ENCODE measurements around the gene SALL4. TPM values are rescaled to one million over a fixed set of nuclear protein-coding genes. Genes with fewer than 3 reads are reported as not detected.

The SALL4 gene
- total RNA-seq, 2 donors from 2014 or later = 0.13 to 0.35 TPM

DNA sequence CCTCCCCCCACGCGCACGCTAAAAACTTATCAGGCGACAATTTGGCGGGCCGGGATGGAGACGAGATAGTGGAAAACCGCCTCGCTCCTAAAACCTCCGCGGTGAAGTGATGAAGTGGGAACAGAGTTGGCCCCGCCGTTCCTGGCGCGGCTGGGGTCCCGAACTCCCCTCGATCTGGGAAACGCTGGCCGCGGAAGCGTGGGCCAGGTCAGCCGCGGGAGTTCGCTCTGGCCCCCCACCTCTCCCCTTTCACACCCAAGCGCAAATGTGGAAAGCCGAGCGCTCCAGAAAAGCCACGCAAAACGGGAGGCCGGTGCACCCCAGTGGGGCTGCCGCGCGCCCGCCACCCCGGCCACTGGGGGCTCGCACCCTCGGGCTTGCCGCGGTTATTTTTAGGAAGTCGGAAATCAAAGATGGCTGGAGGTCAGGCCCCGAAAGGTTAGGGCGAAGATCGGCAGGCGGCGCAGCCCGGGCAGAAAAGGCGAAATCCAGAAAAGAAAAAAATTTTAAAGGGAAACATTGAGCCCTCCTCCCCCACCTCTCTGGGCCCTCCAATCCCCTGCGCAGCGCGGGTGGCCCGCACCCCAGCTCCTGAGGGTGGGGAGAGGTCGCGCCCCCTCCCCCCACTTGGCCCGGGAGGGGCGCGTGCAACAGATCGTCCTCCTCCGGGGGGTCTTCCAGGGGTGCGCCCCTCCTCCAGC lies 1.0 kb downstream of the SALL4 start:
- Histone ChIP-seq H3K9me3 (no peaks in the 10 kb centered on the region), H3K27me3 (peaks cover 27% of the 10 kb centered on the region), H3K36me3 (no peaks in the 10 kb centered on the region), H3K4me1 (peaks cover 6% of the 10 kb centered on the region), H3K9ac (ENCODE audit: low read depth in 2 of 2, low read length in 2 of 2) (peak overlapping the region in 1 of 2 donors; percentile 30), H3K27ac (no peak overlapping the region), H3K4me3 (peak overlapping the region; percentile 24)
- TF ChIP-seq, protein P1, sequence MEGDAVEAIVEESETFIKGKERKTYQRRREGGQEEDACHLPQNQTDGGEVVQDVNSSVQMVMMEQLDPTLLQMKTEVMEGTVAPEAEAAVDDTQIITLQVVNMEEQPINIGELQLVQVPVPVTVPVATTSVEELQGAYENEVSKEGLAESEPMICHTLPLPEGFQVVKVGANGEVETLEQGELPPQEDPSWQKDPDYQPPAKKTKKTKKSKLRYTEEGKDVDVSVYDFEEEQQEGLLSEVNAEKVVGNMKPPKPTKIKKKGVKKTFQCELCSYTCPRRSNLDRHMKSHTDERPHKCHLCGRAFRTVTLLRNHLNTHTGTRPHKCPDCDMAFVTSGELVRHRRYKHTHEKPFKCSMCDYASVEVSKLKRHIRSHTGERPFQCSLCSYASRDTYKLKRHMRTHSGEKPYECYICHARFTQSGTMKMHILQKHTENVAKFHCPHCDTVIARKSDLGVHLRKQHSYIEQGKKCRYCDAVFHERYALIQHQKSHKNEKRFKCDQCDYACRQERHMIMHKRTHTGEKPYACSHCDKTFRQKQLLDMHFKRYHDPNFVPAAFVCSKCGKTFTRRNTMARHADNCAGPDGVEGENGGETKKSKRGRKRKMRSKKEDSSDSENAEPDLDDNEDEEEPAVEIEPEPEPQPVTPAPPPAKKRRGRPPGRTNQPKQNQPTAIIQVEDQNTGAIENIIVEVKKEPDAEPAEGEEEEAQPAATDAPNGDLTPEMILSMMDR (IDR thresholded peaks at IDR 0.05) = no peak
- intact Hi-C loops (cut with DNase I) = no loop called here
- no peak for DNase-seq

DNA sequence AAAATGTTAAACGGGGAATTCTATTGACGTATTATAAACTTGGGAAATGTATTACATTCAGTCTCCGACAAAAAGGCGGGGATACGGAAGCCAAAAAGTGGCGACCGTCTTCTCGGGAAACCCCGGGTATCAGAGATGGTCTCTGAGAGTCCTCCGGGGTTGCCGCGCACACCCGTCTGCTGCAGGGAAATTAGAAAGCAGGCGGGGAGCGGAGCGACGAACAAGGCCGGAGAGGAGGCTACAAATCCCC lies 1.5 kb downstream of the SALL4 start:
- Histone ChIP-seq H3K27ac (no peak overlapping the region), H3K36me3 (no peaks in the 10 kb centered on the region), H3K9me3 (no peaks in the 10 kb centered on the region), H3K4me3 (peak overlapping the region; percentile 24), H3K9ac (ENCODE audit: low read depth in 2 of 2, low read length in 2 of 2) (peak overlapping the region in 1 of 2 donors; percentile 30), H3K4me1 (peaks cover 6% of the 10 kb centered on the region), H3K27me3 (peaks cover 27% of the 10 kb centered on the region)
- TF ChIP-seq, protein P1 (IDR thresholded peaks at IDR 0.05) = no peak
- intact Hi-C loops (cut with DNase I) = no loop called here
- DNase-seq = peak; percentile 22

DNA sequence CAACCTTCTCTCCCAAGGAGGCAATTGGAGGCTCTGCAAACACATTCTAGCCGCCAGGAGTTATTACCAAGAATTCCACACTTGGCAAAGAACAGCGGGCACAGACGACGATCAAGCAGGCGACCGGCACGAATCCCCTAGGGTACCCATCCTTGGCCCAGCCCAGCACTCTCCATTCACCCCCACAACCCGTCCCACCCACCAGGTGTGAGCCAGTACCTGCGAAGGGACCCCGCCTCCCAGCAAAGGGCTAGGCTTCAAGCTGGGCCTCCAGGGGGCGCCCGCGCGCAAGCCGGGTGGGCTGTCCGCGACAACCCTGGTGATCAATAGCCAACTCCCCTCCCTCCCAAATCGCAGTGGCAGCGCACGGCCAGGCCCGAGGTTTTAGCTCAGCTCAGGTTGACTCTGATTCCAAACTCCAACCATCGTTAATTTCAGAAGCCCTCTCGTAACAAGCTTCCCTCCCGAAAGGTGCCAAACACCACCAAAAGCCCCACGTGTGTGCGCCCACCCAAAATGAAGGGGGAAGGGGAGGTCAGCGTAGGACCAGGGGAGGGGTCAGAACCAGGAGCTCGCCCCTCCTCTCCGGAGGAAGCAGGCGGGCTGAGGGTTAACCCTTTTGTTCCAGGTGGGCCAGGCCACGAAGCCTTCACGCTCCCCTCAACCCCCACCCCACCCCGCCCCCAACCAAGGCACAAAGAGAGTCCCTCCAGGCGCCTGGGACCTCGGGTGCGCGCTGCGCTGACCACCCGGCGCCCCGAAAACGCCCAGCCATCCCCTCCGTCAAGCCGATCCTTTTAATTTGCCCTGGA lies 2.1 kb downstream of the SALL4 start:
- Histone ChIP-seq H3K27me3 (peaks cover 27% of the 10 kb centered on the region), H3K36me3 (no peaks in the 10 kb centered on the region), H3K4me1 (peaks cover 6% of the 10 kb centered on the region), H3K9ac (ENCODE audit: low read depth in 2 of 2, low read length in 2 of 2) (peak overlapping the region in 1 of 2 donors; percentile 43), H3K27ac (no peak overlapping the region), H3K9me3 (no peaks in the 10 kb centered on the region), H3K4me3 (peak overlapping the region; percentile 24)
- peak; percentile 75 for DNase-seq
- TF ChIP-seq, protein P1 (IDR thresholded peaks at IDR 0.05) = peak; percentile 82
- intact Hi-C loops (cut with DNase I) = no loop called here

DNA sequence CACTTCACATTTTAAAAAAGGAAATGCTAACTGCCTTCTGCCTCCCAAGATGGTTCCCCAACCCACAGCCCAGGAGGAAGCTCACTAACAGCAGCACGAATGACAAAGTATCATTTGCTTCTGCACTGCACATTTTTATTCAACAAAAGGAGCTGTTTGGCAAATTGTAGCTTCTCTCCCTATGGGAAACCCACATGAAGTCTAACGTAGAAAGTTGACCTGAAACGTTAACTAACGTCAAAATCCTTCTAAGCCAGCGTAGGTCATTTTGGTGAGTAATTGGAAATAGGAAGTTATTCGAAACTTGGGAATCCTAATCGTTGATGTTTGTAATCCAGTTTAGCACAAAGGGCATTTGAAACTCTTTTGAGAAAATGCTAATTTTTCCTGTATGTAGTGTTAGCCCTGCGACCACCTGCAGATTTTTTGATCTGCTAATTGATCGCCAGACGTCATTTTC lies 2.9 kb downstream of the SALL4 start:
- TF ChIP-seq, protein P1 (IDR thresholded peaks at IDR 0.05) = no peak
- Histone ChIP-seq H3K4me1 (peaks cover 6% of the 10 kb centered on the region), H3K9me3 (no peaks in the 10 kb centered on the region), H3K27ac (no peak overlapping the region), H3K27me3 (peaks cover 27% of the 10 kb centered on the region), H3K9ac (ENCODE audit: low read depth in 2 of 2, low read length in 2 of 2) (no peak overlapping the region), H3K4me3 (no peak overlapping the region), H3K36me3 (no peaks in the 10 kb centered on the region)
- intact Hi-C loops (cut with DNase I) = loop anchor here (5.0 kb wide), 1 partner anchor 168 kb away; no protein-coding TSS in a partner anchor
- no peak for DNase-seq

DNA sequence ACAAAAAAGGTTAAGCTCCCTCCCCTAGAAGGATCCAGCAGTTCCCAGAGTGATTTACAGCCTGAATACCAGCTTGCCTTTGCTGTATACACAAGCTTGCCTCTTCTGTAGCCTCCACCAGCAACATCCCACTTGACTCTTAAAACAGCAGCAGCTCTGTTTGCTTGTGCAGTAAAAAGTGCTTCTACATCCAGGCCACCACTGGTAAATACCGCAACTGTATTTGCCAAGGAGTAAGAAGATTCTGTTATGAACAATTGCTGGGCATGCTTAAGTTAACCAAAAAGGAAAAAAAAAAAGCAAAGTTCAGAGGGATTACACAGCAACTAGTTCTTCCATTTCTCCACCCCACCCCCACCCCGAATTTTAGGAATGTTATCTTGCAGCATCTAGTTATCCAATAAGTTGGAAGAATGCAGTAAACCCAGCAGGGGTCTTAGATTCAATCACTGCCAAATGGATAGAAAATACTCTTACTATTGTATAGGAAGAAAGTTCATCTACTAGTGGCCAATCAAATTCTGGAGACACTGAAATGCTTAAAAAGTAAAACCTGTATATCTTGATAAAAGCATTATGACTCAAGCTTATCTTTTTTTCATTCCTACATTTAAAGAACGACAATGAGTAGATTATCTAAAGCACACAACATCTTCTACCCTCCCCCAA lies 4.8 kb downstream of the SALL4 start:
- no peak overlapping the region for H3K27ac ChIP-seq
- H3K4me3 ChIP-seq = no peak overlapping the region
- TF ChIP-seq, protein P1 (IDR thresholded peaks at IDR 0.05) = no peak
- H3K9me3 ChIP-seq = no peaks in the 10 kb centered on the region
- H3K9ac ChIP-seq (ENCODE audit: low read depth in 2 of 2, low read length in 2 of 2) = no peak overlapping the region
- DNase-seq = no peak
- intact Hi-C loops (cut with DNase I) = loop anchor here (5.0 kb wide), 1 partner anchor 170 kb away; no protein-coding TSS in a partner anchor
- peaks cover 26% of the 10 kb centered on the region for H3K27me3 ChIP-seq
- no peaks in the 10 kb centered on the region for H3K36me3 ChIP-seq
- H3K4me1 ChIP-seq = peaks cover 6% of the 10 kb centered on the region

Measured in colonic mucosa (tissue), 4 donors.